ENCODE measurements around the gene KCNQ1OT1.

KCNQ1OT1 gene

DNA sequence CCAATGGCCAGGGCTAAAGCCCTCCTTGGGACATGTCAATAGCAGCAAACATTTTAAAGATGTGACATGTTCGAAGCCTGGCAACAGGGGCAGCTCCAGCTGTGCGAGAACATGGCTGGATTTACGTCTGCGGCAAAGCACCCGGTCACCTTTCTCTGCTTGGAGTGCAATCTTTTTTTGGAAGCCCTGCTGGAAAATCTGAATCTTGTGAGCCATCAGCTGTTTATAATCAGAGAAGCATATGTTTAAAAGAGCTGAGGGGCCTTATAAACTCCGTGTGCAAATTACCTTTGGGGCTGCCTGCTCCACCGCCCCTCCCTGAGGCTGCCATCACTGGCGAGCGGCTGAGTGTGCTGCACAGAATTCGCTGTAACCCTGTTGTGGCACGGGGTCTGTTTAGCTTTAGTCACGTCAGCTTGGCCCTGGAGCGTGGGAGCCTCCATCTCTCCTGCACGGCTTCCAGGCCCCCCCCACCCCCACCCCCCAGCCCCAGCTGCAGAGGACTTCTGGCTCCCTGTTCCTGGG lies 9.0 kb upstream of the KCNQ1OT1 start:
- no peaks in the 10 kb centered on the region for H3K9me2 ChIP-seq (replicated peaks; ENCODE audit: low read depth, low read length)
- H3K4me1 ChIP-seq (ENCODE audit: insufficient read depth, low read length, poor library complexity, severe bottlenecking): peaks cover 6% of the 10 kb centered on the region
- H3F3A ChIP-seq (ENCODE audit: low read depth): no peaks in the 10 kb centered on the region
- H3K9me3 ChIP-seq (ENCODE audit: insufficient read depth, low read depth, low read length): no peaks in the 10 kb centered on the region
- H3K4me2 ChIP-seq (ENCODE audit: low read depth, low read length, poor library complexity, severe bottlenecking): no peak overlapping the region
- no peaks in the 10 kb centered on the region for H3K27me3 ChIP-seq (ENCODE audit: insufficient read depth, low read length, poor library complexity, severe bottlenecking)
- H3K9ac ChIP-seq (ENCODE audit: low read depth, low read length, poor library complexity, severe bottlenecking): no peak overlapping the region
- H3K79me2 ChIP-seq (ENCODE audit: insufficient read depth, low read length): no peaks in the 10 kb centered on the region
- H3K36me3 ChIP-seq (ENCODE audit: insufficient read depth, low read length): no peaks in the 10 kb centered on the region
- H2AFZ ChIP-seq (ENCODE audit: low read length): no peak overlapping the region
- H4K20me1 ChIP-seq (ENCODE audit: insufficient read depth, low read length, poor library complexity, severe bottlenecking): no peaks in the 10 kb centered on the region
- no peak for TF ChIP-seq EZH2phosphoT487 (IDR thresholded peaks at IDR 0.05; ENCODE audit: borderline replicate concordance)
- TF ChIP-seq CTCF (conservative IDR thresholded peaks at IDR 0.05; ENCODE audit: low read length): no peak
- H3K4me3 ChIP-seq (ENCODE audit: low read length, poor library complexity, severe bottlenecking): no peak overlapping the region

GRCh38 chr11:2708151-2708581 lies 8.4 kb upstream of the KCNQ1OT1 start:
- TF ChIP-seq CTCF (conservative IDR thresholded peaks at IDR 0.05; ENCODE audit: low read length): no peak
- TF ChIP-seq EZH2phosphoT487 (IDR thresholded peaks at IDR 0.05; ENCODE audit: borderline replicate concordance): no peak
- no peak overlapping the region for H3K4me2 ChIP-seq (ENCODE audit: low read depth, low read length, poor library complexity, severe bottlenecking)
- H3K4me1 ChIP-seq (ENCODE audit: insufficient read depth, low read length, poor library complexity, severe bottlenecking): peaks cover 13% of the 10 kb centered on the region
- no peak overlapping the region for H3K4me3 ChIP-seq (ENCODE audit: low read length, poor library complexity, severe bottlenecking)
- no peaks in the 10 kb centered on the region for H4K20me1 ChIP-seq (ENCODE audit: insufficient read depth, low read length, poor library complexity, severe bottlenecking)
- H3K27me3 ChIP-seq (ENCODE audit: insufficient read depth, low read length, poor library complexity, severe bottlenecking): no peaks in the 10 kb centered on the region
- no peaks in the 10 kb centered on the region for H3K36me3 ChIP-seq (ENCODE audit: insufficient read depth, low read length)
- H3F3A ChIP-seq (ENCODE audit: low read depth): no peaks in the 10 kb centered on the region
- H3K9me2 ChIP-seq (replicated peaks; ENCODE audit: low read depth, low read length): no peaks in the 10 kb centered on the region
- H2AFZ ChIP-seq (ENCODE audit: low read length): no peak overlapping the region
- H3K79me2 ChIP-seq (ENCODE audit: insufficient read depth, low read length): no peaks in the 10 kb centered on the region
- H3K9me3 ChIP-seq (ENCODE audit: insufficient read depth, low read depth, low read length): no peaks in the 10 kb centered on the region
- no peak overlapping the region for H3K9ac ChIP-seq (ENCODE audit: low read depth, low read length, poor library complexity, severe bottlenecking)

DNA sequence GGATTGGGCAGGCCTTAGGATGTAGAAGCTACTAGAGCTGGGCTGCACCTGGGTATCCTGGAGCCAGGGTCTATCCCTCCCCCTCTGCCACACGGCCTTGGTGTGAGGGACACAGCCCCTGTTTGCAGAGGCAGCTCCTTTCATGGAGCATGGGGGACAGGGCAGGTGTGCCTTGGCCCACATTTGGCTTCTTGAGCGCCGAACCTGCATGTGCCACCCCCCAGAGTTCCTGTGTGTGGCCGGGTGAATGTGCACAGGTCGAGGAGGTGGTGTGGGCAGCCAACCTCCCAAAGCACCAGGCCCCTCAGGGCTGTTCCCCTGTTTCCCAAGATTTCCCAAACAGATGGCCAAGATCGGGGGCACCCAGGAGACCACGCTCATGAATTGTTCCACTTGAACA lies 7.9 kb upstream of the KCNQ1OT1 start:
- H3K9me2 ChIP-seq (replicated peaks; ENCODE audit: low read depth, low read length): no peaks in the 10 kb centered on the region
- H3K27me3 ChIP-seq (ENCODE audit: insufficient read depth, low read length, poor library complexity, severe bottlenecking): no peaks in the 10 kb centered on the region
- no peak overlapping the region for H3K4me2 ChIP-seq (ENCODE audit: low read depth, low read length, poor library complexity, severe bottlenecking)
- peaks cover 17% of the 10 kb centered on the region for H3K4me1 ChIP-seq (ENCODE audit: insufficient read depth, low read length, poor library complexity, severe bottlenecking)
- H3K79me2 ChIP-seq (ENCODE audit: insufficient read depth, low read length): no peaks in the 10 kb centered on the region
- no peak overlapping the region for H3K4me3 ChIP-seq (ENCODE audit: low read length, poor library complexity, severe bottlenecking)
- no peaks in the 10 kb centered on the region for H3K36me3 ChIP-seq (ENCODE audit: insufficient read depth, low read length)
- H3K9me3 ChIP-seq (ENCODE audit: insufficient read depth, low read depth, low read length): no peaks in the 10 kb centered on the region
- H3F3A ChIP-seq (ENCODE audit: low read depth): no peaks in the 10 kb centered on the region
- H4K20me1 ChIP-seq (ENCODE audit: insufficient read depth, low read length, poor library complexity, severe bottlenecking): no peaks in the 10 kb centered on the region
- no peak overlapping the region for H3K9ac ChIP-seq (ENCODE audit: low read depth, low read length, poor library complexity, severe bottlenecking)
- H2AFZ ChIP-seq (ENCODE audit: low read length): no peak overlapping the region
- TF ChIP-seq EZH2phosphoT487 (IDR thresholded peaks at IDR 0.05; ENCODE audit: borderline replicate concordance) (no peak), CTCF (conservative IDR thresholded peaks at IDR 0.05; ENCODE audit: low read length) (no peak)

Data from Loucy (cell line).